ENCODE measurements around the gene KCTD1.

KCTD1 gene

DNA sequence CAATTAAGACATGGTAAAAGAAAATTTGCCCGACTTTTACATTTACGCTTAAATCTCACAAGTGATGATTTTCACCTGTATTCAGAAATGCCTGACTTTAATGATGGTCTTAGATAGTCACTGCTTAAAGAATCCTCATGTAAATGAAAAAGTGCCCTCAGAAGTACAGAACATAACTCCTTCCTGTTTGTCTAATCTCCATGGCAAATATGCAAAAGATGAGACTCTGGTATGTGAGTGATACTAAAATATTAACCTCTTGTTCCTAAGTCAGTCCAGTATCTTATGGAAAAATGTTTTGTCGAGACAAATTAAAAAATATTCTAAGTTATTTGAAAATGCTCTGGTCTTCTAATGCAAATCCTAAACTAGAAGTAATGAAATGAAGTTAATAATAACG is 29.2 kb downstream of the KCTD1 start:
- no peak for DNase-seq

DNA sequence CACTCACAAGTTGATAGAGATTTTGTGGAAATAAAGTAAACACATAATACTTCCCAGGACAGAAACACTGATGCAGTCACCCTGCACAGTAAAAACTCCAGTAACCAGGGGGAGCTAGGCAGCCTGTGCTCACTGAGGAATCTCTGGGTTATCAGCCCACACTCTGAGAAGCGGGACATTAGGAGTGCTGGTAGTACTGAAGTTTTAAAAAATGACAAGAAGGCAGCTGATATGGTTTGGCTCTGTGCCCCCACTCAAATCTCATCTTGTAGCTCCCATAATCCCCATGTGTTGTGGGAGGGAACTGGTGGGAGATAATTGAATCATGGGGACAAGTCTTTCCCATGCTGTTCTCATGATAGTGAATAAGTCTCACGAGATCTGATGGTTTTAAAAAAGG is 31.4 kb downstream of the KCTD1 start:
- no peak for DNase-seq

DNA sequence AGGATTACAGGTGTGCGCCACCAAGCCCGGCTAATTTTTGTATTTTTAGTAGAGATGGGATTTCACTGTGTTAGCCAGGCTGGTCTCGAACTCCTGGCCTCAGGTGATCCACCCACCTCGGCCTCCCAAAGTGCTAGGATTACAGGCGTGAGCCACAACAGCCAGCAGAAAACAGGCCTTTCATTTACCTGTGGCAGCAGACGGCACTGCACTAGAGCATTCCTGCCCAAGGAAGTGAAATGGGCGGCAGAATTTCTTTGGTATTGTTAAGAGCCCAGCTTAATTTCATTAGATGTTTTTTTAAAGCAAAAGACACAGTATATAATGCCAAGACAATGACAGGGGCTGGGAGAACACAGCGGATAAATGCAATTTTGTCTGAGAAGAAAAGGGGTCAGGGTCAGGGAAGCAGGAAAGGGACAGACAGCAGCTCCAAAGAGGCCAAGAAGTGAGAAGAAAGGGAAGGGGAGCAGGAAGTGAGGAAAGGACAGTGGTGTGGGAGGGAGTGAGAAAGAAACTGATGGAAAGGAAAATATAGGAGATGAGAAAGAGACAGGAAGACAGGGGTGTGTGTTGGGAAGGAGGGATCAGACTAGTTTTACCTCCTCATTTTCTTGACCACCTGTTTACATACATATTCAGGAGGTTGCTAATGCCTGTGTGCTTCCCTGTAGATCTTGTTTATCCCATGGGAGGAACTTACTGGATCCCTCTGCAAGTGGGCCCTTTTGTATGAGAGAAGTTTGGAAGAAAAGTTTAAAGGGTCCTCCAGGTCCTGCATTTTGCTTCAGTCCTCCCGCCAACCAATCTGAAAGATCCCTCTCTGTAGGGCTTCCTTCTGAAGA is 32.5 kb downstream of the KCTD1 start:
- DNase-seq, result no peak

DNA sequence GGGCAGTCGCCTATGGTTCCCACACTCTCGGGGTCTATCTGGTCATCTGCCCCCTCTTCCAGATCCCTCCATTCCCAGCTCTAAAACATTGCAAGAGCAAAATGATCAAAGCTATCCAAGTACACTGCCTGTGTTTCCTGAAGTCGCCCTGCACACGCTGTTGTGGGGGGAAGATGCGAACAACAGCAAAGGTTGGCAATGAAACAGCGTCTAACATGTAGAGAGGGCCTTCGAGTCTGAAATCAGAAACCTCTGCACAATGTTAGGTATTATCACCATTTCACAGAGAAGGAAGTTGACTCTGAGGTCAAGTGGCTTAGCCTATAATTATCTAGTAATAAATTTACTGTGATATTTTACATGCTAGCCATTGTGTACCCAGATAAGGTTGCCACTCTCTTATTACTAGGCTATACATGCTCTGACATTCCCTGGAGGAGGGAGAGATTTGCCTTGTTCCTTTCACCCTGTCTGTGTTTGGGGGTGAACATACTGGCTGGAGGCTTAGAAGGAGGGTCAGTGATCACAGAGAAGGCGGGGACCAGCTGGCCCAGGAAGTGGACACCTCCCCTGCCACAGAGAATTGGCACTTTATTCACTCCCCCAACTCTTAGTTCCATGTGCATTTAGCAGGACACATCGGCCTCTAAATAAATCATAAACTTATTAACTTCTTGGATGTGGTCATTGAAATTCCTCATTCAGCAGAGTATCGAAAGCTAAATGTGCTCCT is 36.8 kb downstream of the KCTD1 start:
- peak; percentile 93 for DNase-seq

DNA sequence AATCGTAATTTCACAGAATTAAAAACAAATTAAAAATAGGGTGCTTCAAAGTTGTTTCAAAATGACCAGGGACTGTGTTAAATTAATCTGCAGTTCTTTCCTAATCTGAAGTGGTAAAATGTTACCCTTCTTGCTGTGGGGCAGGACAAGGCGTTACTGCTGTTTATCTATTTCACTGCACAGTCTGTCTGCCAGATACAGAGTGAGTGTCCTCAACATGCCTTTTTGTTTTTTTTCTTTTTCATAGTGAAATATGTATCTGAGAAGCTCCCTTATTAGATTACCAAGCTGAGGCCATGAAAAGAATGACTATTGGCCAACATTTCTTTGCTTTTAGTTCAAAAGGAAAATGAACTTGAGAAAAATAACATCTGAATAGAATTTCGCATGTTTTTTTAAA is 38.0 kb downstream of the KCTD1 start:
- DNase-seq, result no peak

DNA sequence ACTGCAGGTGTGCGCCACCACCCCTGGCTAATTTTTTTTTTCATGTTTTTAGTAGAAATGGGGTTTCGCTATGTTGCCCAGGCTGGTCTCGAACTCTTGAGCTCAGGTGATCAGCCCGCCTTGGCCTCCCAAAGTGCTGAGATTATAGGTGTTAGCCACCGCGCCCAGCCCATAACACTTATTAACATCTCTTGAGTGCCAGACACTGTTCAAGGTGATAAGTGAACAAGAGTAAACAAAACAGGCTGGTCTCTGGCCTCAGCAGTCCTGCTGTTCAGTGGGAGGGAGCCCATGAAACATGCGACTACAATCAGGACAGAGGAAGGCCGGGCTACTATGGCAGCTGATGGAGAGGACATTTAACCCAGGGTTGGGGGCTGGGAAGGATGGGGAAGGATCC is 42.3 kb downstream of the KCTD1 start:
- no peak for DNase-seq

DNA sequence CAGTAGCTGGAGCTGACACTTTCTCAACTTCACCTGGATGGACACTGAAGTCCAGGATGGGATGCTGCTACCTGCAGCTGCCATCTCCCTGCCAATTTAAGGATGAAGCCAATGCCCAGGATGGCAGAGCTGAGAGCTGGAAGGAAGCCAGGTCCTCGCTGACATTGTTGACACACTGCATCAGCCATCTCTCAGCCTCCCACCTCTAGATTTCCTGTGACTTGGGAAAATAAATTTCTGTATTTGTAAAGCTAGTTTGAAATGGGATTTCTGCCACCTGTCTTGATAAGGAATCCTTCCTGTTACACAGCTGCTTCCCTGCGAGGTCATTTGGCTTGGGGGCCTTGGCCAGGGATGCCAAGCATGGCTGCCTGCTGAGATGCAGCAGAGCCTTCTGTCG is 43.5 kb downstream of the KCTD1 start:
- peak; percentile 50 for DNase-seq

DNA sequence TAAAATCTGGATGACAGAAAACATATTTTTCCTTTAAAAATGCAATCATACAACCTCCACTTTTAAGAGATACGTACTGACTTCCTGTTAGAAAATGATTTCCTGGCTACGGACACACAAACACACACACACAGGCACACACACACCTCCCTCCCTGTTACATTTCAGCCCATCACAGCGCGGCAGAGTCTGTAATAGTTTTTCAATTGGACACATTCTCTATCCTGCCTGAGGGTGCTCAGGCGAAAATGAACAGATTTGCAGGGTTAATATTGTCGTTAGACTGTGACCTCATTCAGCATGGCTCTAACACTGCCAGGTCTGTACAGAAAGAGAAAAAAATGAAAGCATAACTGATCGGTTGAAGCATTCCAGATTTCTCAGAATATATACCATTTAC is 45.0 kb downstream of the KCTD1 start:
- DNase-seq, result no peak

DNA sequence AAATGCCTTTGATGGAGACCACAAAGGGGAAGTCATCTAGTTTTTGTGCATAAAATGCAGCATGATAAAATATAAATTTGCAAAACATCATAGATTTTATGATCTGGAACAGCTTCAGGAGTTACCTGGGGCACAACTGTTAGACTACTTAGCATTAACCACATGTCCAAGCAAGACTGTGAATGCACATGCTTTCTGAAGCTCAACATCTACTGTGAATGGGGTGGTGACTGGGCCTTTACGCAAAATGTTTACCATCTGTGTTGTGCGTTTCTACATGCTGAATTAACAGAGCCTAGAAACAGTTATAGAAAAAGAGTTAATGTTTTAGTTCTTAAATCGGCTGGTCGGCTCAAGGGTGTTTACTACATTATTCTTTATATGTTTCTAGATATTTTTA is 45.5 kb downstream of the KCTD1 start:
- no peak for DNase-seq

DNA sequence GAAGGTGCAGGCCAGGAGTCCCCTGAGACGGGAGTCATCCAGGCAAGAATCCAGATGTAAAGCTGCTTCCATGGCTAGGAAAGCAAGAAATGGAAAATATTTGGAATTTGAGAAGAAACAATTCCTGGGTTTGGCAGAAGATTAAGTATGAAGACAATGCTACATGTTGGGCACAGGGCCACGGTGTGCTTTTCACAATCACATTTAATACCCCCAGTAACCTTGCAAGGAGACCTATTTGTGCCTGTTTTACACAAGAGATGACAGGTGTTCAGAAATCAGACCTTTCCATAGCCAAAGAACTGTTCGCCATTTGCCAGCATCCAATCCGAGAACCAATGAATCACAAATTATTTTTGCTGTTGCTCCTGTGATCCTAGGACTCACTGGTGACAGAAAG is 50.5 kb downstream of the KCTD1 start:
- no peak for DNase-seq

DNA sequence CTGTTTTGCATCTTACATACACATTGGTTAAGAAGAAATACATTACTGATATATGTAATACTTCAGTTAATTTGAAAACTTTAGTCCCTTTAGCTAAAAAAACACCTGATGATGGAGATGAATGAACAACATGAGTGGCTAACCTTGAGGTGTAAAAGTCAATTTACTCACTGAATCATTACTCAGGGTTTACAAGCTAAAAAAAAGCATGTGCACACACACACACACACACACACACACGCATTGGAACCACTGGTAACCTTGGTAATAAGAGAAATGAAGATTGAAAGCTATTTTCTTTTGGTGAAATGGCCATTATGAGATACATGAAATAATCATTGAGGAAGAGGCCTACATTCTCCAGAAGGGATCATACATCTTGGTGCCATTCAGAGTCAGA is 51.8 kb downstream of the KCTD1 start:
- DNase-seq, result no peak

DNA sequence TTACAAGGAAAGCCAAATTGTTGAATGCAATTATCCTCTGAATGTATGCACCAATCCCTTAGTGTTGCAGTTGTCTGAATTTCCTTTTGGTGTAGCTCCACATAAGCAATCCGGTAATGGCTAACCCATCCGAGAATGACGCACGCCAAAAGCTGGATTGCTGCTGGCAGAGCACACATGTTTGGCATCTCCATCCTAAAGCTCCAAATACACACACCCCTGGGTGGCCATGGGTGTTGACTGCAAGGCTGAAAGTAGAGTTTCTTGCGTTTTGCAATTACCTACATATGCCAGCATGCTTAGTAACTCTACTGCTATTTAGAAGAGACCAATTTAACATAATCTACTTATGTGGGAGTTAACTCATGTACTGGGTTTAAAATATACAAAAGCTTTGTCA is 53.1 kb downstream of the KCTD1 start:
- DNase-seq, result no peak

DNA sequence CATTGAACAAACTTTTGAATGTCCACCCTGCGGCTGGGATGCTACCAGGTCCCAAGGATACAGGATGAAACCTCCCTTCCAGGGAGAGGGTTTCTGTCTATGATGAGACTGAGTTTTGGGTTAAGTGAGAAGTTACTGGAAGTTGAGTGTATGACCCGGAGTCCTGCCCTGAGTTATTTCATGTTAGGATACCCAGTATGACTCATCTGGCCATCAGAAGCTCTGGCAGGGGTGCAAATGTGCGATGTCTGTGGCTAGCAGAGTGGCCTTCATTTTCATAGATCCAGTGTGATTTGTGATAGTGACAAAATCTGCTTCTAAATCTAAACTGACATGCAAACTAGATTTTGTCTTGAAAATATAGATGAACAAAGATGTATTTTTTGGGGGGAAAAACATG is 55.3 kb downstream of the KCTD1 start:
- DNase-seq, result no peak

DNA sequence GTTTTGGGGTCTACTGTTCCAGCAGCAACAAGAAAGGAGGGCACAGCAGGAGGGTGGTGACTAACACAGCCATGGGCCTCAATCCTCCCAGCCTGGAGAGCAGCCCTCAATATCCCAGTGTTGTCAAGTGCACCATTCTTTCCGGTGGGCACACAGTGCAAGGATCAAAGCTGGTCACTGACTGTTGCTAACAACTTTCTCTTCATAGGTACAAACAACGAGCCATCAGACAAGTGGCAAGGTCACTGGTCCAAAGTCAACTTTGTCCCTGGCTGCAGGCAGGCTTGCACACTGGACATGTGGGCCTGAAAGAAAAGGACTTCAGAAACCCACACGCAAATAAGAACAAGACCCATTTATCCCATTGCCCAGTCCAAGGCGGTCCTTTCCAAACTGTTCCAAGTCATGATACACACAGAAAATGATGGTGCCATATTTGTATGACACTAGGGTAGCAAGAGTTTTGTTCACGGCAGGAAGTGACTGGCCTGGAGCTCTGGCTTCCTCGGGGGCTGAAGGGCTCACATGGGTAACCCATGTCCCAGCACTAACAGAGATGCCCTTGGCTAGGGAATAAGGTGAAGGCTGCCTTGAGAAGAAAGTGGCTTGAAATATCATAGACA is 57.0 kb downstream of the KCTD1 start:
- DNase-seq, result no peak

DNA sequence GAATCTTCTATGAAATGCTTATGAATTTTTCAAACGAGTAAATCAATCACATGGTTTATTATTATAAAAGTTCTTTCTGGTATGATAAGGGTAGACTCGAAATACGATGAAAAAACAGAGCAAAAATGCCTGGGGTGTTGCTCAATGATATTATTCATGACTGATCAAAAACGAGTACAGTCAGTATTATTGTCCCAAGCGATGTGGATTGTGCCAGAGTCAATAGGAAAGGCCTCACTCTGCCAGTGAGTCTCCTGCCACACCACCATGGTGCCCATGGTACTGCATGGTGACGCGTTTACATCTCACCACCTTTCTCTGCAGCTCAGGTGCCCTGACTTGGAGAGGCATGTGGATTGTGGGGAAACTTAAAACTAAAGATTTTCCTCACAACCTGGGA is 58.5 kb downstream of the KCTD1 start:
- no peak for DNase-seq

DNA sequence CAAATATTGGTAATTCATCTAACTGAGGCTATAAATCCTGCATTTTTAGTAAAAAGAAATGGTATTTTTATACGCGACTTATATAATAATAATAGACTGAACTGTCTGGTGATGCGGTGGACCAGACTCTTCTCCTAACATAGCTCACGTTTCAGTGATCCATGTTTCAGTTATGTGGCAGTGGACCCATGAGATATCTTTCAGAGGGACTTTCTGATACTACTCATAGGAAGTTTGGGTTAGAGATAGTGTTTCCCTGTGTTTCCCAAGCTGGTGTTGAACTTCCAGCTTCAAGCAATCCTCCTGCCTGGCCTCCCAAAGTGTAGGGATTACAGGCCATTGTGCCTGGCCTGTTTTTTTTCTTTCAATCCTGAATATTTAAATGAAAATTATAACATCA is 59.2 kb downstream of the KCTD1 start:
- no peak for DNase-seq

DNA sequence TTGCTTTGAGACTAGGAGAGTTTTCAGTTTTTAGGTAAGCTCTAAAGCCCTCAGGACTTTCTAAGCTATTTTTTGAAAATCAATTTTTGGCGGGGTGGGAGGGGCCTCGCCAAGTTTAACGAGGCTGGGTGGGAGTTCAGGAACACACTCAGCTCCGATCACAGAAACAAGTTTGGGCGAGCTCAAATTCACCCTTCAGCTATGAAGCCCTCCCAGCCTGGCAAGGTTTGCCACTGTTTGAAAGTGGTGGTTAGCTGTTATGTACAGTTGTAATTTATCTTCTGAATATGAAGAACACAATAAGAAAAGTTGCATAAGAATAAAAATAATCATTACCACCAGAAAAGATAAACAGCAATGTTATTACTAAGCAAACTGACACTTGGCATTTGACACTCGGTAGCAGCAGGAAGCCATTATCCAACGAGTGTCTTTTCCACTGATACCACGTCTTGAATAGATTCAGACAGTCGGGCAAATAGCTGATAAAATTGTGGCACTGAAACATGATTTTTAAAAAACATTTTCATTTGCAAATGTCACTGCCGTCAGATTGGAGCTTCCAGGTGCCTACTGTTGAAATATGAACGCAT is 59.8 kb downstream of the KCTD1 start:
- DNase-seq, result peak; percentile 83

DNA sequence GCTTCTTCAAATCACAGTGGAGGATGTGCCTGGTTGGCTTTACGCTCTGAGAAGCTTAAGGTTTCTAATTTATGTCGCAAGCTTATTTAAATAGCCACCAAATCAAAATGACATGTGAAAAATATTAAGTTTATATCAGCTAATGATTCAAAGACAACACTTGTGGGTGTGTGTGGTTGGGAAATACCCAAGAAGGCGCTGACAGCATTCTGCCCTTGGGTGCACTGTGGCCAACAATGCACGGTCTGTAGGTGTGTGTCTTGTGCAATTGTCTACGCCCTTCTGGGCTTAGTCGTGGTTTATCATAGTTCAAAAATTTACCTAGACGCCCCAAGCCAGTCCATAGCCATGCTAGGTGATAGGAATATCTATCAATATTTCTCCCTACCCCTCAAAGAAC is 60.9 kb downstream of the KCTD1 start:
- no peak for DNase-seq

DNA sequence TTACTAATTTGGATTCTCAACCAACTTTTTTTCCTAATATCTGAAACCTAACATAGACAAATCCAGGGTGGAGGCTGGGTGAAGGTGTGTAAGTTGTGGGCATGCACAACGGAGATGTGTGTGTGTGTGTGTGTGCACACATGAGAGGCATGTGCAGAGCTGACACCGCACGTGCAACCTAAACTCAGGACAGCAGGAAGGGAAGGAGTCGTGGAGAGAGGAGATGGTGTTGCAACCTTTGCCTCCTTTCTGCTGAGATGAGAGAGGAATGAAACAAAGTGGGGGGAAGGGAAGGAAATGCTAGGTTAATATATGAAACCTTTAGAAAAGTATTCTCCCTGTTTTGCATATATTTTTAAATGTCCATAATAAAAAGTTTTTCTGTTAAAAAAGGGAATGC is 64.7 kb downstream of the KCTD1 start:
- no peak for DNase-seq

DNA sequence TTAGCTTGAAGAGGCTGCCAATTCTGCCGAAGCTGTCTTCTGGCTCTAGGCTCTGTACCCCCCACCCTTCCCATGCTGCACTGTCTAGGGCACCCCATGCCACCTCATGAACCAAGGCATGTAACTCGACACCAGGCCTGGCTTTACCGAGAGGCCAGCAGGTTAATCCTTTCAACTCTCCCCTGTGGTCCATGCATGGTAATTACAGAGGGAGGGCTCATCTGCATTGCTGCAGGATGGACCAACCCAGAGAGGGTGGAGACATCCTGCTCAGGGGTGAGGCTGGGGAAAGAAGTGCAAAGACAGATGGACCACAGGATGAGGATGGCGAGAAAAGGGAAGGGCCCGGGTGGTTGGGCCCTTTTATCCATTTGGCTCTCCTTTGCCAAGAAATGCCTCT is 65.8 kb downstream of the KCTD1 start:
- DNase-seq, result no peak

DNA sequence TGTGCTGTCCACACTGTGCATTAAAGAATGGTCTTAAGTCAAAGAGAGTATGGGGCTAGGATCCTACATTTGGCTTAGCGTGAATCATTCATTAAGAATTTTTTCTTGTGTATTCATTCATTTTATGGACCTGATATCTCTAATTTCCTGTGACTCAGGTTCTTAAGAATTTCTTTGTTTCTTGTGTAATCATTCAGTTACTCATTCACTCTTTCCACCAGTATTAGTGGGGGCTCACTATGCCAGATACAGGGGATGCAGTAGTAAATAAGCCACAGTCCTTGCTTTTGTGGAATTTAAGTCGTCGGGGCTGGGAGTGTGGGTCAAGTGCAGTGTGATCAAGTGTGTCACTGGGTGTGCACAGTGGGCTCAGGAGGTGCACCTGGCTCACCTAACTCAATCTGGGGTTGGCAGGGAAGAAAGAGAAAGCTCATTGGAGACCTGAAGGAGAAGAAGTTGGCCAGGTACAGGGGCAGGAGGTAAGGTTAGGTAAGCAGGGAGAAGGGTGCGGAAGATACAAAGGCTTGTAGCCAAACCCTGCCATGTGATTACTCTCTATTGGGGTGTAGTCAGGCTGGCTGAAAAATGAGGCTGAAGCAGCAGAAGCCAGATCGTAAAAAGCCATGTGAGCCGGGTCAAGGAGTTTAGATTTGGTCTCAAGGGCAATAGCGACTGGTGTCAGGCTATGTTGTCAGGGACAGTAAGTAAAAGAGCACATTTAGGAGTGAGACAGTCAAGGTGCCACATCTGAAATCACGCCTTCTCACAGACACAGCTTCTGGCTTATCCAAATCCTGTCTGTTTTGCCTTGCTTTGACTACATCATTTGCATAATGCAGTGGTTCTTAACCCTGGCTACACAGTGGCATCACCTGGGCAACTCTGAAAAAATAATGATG is 67.2 kb downstream of the KCTD1 start:
- no peak for DNase-seq

DNA sequence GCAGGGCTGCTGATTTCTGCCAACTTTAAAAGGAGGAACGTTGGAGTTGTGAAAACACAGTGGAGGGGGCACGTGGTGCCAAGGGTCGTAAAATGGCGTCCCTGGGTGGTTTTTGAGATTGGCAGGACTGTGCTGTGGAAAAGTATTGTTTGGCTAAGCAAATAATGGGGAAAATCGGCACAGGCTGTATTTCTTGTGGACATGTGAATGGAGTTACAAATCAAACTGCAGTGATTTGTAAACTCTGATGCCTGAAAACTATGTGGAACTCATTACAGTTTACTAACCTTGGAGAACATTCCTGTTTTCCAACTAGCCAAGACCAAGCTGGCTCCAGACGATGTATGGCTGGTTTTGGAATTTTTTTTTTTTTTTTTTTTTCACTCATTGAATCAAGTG is 68.7 kb downstream of the KCTD1 start:
- DNase-seq, result no peak

Data from NCI-H748 treated with DMSO at 0.1 percent for 48 hours (cell line).